Astrocyte of the cerebellum (primary cell): ENCODE measurements around the gene CCR6.
"Not testable (repeated sequence)": the region's sequence is repeated elsewhere in the genome, so short reads cannot be mapped to it uniquely, and the experiment has no call there.

Experiments used
- DNase-seq: peaks from one replicate; pipeline ENCODE4 v3.0.0-alpha.2; 2011; ENCODE audit warnings: low read depth
- H3K4me3 ChIP-seq: 2 replicates; pipeline ENCODE4 v1.5.1; 2011; ENCODE audit warnings: mild to moderate bottlenecking, low read depth, low read length, moderate library complexity
- CTCF ChIP-seq: IDR thresholded peaks from 2 replicates; pipeline ENCODE4 v1.5.1; 2012; ENCODE audit warnings: low read length, low read depth, moderate library complexity, mild to moderate bottlenecking; ENCODE audit errors: missing control alignments
- in situ Hi-C: cut with HindIII; loops from 2 replicates; pipeline ENCODE4 v1.10.0; 2017; ENCODE audit warnings: low sequenced_read_pairs

CCR6 gene

GRCh38 chr6:167122827-167123657 lies at the start of gene CCR6:
Gene CCR6, plus strand, starts transcription at chr6:167123096. Its CDS starts 13,039 bp downstream, at chr6:167136135.
- H3K4me3 ChIP-seq, result no peak within 1 kb of the TSS
- in situ Hi-C loops, result no loop called here
- no peak for DNase-seq
- TF ChIP-seq CTCF, result no peak

GRCh38 chr6:167073679-167074274 lies 49.1 kb upstream of the CCR6 start:
- no peak for DNase-seq
- TF ChIP-seq CTCF, result no peak
- in situ Hi-C loops, result no loop called here
- no peak overlapping the region for H3K4me3 ChIP-seq

- TF ChIP-seq CTCF, result no peak
- DNase-seq, result no peak
- in situ Hi-C loops, result no loop called here
- H3K4me3 ChIP-seq, result no peak overlapping the region
Observed at GRCh38 chr6:167077241-167077932, 45.5 kb upstream of the CCR6 start.

- in situ Hi-C loops, result no loop called here
- no peak for TF ChIP-seq CTCF
- H3K4me3 ChIP-seq, result no peak overlapping the region
- DNase-seq, result no peak
Observed at GRCh38 chr6:167078745-167079144, 44.2 kb upstream of the CCR6 start.

- H3K4me3 ChIP-seq, result no peak overlapping the region
- no peak for TF ChIP-seq CTCF
- in situ Hi-C loops, result no loop called here
- DNase-seq, result no peak
Observed at GRCh38 chr6:167079853-167080297, 43.0 kb upstream of the CCR6 start.

- no peak for TF ChIP-seq CTCF
- no peak overlapping the region for H3K4me3 ChIP-seq
- no peak for DNase-seq
- in situ Hi-C loops, result no loop called here
Observed at GRCh38 chr6:167087857-167088354, 35.0 kb upstream of the CCR6 start.

- in situ Hi-C loops, DNase-seq, H3K4me3 ChIP-seq: not testable (repeated sequence)
Observed at GRCh38 chr6:167088741-167089140, 34.2 kb upstream of the CCR6 start.
